GM06990 (cell line): ENCODE measurements around the gene ANAPC7.

Experiments
- DNase-seq: peaks from one replicate; pipeline ENCODE4 v3.0.0-alpha.2; 2011; ENCODE audit not compliant: insufficient read length; ENCODE audit errors: extremely low read depth
- H3K27me3 ChIP-seq: replicated peaks from 2 replicates; pipeline ENCODE4 v1.6.0; 2011; ENCODE audit warnings: low read length; ENCODE audit not compliant: control insufficient read depth, insufficient read depth
- H3K36me3 ChIP-seq: 2 replicates; pipeline ENCODE4 v1.5.1; 2011; ENCODE audit warnings: low read length; ENCODE audit not compliant: control insufficient read depth, insufficient read depth
- H3K4me3 ChIP-seq: replicated peaks from 2 replicates; pipeline ENCODE4 v1.5.1; 2011; ENCODE audit warnings: low read depth, mild to moderate bottlenecking, control low read depth, low read length
- CTCF ChIP-seq: IDR thresholded peaks from 2 replicates; pipeline ENCODE4 v1.5.1; 2011; ENCODE audit warnings: low read length, control low read depth, mild to moderate bottlenecking, inconsistent platforms; ENCODE audit not compliant: insufficient read depth, poor library complexity, severe bottlenecking

Gene ANAPC7

GRCh38 chr12:110355073-110355472 lies 48.4 kb downstream of the ANAPC7 start:
- peak; percentile 73 for TF ChIP-seq CTCF
- DNase-seq = no peak
- Histone ChIP-seq H3K27me3 (no peaks in the 10 kb centered on the region), H3K4me3 (no peak overlapping the region), H3K36me3 (peaks cover 3% of the 10 kb centered on the region)

GRCh38 chr12:110354172-110354780 lies 49.2 kb downstream of the ANAPC7 start:
- no peaks in the 10 kb centered on the region for H3K27me3 ChIP-seq
- no peak for DNase-seq

GRCh38 chr12:110353211-110353965 lies 50.1 kb downstream of the ANAPC7 start:
- TF ChIP-seq CTCF = no peak
- H3K36me3 ChIP-seq = peaks cover 17% of the 10 kb centered on the region
- H3K4me3 ChIP-seq = no peak overlapping the region
- H3K27me3 ChIP-seq = no peaks in the 10 kb centered on the region
- DNase-seq = no peak

More at GRCh38 chr12:110354172-110354780, 49.2 kb downstream of the ANAPC7 start:
- no peak for TF ChIP-seq CTCF
- no peak overlapping the region for H3K4me3 ChIP-seq
- peaks cover 8% of the 10 kb centered on the region for H3K36me3 ChIP-seq

GRCh38 chr12:110352401-110352800 lies 51.1 kb downstream of the ANAPC7 start:
- no peak overlapping the region for H3K4me3 ChIP-seq
- no peak for TF ChIP-seq CTCF
- peaks cover 26% of the 10 kb centered on the region for H3K36me3 ChIP-seq
- DNase-seq = no peak
- no peaks in the 10 kb centered on the region for H3K27me3 ChIP-seq

- Histone ChIP-seq H3K36me3 (peaks cover 28% of the 10 kb centered on the region), H3K27me3 (no peaks in the 10 kb centered on the region), H3K4me3 (no peak overlapping the region)
- TF ChIP-seq CTCF = no peak
- DNase-seq = no peak
Observed at GRCh38 chr12:110351119-110351518, 52.4 kb downstream of the ANAPC7 start.
